ENCODE data around the gene CCDC179. TPM values are rescaled to one million over a fixed set of nuclear protein-coding genes. Genes with fewer than 3 reads are reported as not detected.

Gene CCDC179
- total RNA-seq, 4 donors from 2014 or later = not detected

GRCh38 chr11:22807855-22808570 is 52.3 kb downstream of the CCDC179 start:
- no peak overlapping the region for H3K4me3 ChIP-seq (ENCODE audit: low read depth, poor library complexity, severe bottlenecking)
- no peak for DNase-seq (ENCODE audit: low spot score in 2 of 2)
- 81 to 85% methylated on average over 2 of the region's 2 CpGs for WGBS, 2 donors
- intact Hi-C loops (cut with DNase I; ENCODE audit: low total_unique reads) = no loop called here
- TF ChIP-seq POLR2A (IDR thresholded peaks at IDR 0.05) = no peak
- no peak for TF ChIP-seq CTCF (IDR thresholded peaks at IDR 0.05)

DNA sequence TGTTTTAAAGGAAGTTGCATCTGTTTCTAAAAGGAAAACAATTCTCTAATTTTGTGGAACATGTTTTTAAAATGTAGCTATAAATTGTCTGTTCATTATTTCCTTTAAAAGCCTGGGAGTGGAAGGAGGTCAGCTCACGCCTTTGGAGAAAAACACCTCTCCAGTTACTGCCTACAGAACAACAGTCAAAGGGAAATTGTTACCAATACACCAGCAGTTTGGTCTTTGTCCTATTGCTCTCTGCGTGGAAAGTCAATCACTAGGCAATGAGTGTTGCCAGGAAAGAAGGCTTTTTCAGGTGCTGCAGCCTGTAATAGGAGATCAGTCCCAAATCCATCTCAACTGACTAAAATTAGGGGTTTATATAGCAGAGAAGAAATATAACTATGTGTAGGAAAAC is 52.9 kb downstream of the CCDC179 start:
- no peak for TF ChIP-seq CTCF (IDR thresholded peaks at IDR 0.05)
- no peak for TF ChIP-seq POLR2A (IDR thresholded peaks at IDR 0.05)
- no peak overlapping the region for H3K4me3 ChIP-seq (ENCODE audit: low read depth, poor library complexity, severe bottlenecking)
- no peak for DNase-seq (ENCODE audit: low spot score in 2 of 2)
- 63 to 80% methylated on average over 2 of the region's 2 CpGs for WGBS, 2 donors
- intact Hi-C loops (cut with DNase I; ENCODE audit: low total_unique reads) = no loop called here

- WGBS, 2 donors = 80% methylated on average over 4 of the region's 4 CpGs
These were observed 57.4 kb downstream of the CCDC179 start for GRCh38 chr11:22802861-22803260.

DNA sequence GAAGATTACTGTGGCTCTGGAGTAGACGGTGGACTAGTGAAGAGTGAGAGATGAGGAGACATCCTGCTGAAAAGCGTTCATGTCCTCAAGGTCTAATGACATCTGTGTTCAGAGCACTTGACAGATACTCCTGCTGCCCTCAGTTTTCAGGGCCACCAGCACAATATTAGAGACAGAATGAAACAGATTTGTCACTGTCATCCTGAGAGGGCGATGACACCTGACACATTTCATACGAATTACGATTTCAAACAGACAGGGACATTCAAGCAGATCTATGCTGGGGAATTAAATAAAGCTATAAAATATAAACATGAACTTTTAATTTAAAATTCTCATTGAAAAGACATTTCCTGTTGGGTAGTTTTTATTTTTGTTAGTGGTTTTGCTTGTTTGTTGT is 59.8 kb downstream of the CCDC179 start:
- no peak for DNase-seq (ENCODE audit: low spot score in 2 of 2)
- TF ChIP-seq CTCF (IDR thresholded peaks at IDR 0.05) (no peak), POLR2A (IDR thresholded peaks at IDR 0.05) (no peak)
- H3K4me3 ChIP-seq (ENCODE audit: low read depth, poor library complexity, severe bottlenecking) = no peak overlapping the region
- WGBS, 2 donors = 70 to 77% methylated on average over 5 of the region's 5 CpGs
- intact Hi-C loops (cut with DNase I; ENCODE audit: low total_unique reads) = no loop called here

More at GRCh38 chr11:22802861-22803260, 57.4 kb downstream of the CCDC179 start:
- intact Hi-C loops (cut with DNase I; ENCODE audit: low total_unique reads) = no loop called here
- TF ChIP-seq CTCF (IDR thresholded peaks at IDR 0.05) (no peak), POLR2A (IDR thresholded peaks at IDR 0.05) (no peak)
- H3K4me3 ChIP-seq (ENCODE audit: low read depth, poor library complexity, severe bottlenecking) = no peak overlapping the region
- no peak for DNase-seq (ENCODE audit: low spot score in 2 of 2)

DNA sequence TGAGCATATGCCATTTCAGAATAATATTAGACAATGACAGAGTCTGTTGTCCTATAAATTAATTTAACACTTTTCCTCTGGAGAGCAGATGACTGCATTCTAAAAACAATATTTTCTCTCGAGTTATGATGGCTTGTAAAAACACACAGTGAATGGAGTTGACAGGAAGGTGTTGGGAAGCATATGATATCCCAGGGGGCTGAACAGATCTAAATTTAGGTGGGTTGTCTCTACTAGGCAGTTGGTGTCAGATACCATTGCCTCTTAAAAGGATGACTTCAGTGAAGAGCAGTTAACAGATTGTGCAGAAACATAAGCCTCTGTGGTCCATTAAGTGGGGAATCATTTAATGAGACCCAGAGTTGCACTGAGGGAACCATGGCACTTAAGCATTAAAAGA is 61.4 kb downstream of the CCDC179 start:
- intact Hi-C loops (cut with DNase I; ENCODE audit: low total_unique reads) = loop anchor here (10.0 kb wide), 1 partner anchor 474 kb away; no protein-coding TSS in a partner anchor
- no peak for DNase-seq (ENCODE audit: low spot score in 2 of 2)
- no peak overlapping the region for H3K4me3 ChIP-seq (ENCODE audit: low read depth, poor library complexity, severe bottlenecking)
- 46 to 52% methylated on average over 1 of the region's 1 CpG for WGBS, 2 donors
- TF ChIP-seq POLR2A (IDR thresholded peaks at IDR 0.05) (no peak), CTCF (IDR thresholded peaks at IDR 0.05) (no peak)

- no peak for TF ChIP-seq POLR2A (IDR thresholded peaks at IDR 0.05)
- TF ChIP-seq CTCF (IDR thresholded peaks at IDR 0.05) = no peak
- no peak for DNase-seq (ENCODE audit: low spot score in 2 of 2)
- intact Hi-C loops (cut with DNase I; ENCODE audit: low total_unique reads) = loop anchor here (10.0 kb wide), 1 partner anchor 472 kb away; no protein-coding TSS in a partner anchor
- no peak overlapping the region for H3K4me3 ChIP-seq (ENCODE audit: low read depth, poor library complexity, severe bottlenecking)
- WGBS, 2 donors = 88 to 93% methylated on average over 3 of the region's 3 CpGs
These were observed 63.2 kb downstream of the CCDC179 start for GRCh38 chr11:22797047-22797446.

All from lower leg skin (tissue), 4 donors.